Smooth muscle cell (in vitro differentiated cells): Measurements from ENCODE around the gene ALDH8A1. TPM values are rescaled to one million over a fixed set of nuclear protein-coding genes. Genes with fewer than 3 reads are reported as not detected.

ENCODE experiments used
- DNase-seq: peaks from one replicate; lab custom pipeline; 2025; ENCODE audit not compliant: unreplicated experiment; lab: John Stamatoyannopoulos, UW
- H2AFZ ChIP-seq: fragments of 200-600 bp; sonication (generic); 2 replicates; pipeline ENCODE4 v1.6.0; 2016; ENCODE audit warnings: antibody characterized with exemption, low read depth, mild to moderate bottlenecking
- H3F3A ChIP-seq: fragments of 200-600 bp; sonication (generic); 2 replicates; pipeline ENCODE4 v1.6.0; 2017; ENCODE audit warnings: antibody characterized with exemption, low read depth
- H3K27ac ChIP-seq: fragments of 200-600 bp; sonication (generic); 2 replicates; pipeline ENCODE4 v1.5.1; 2016; ENCODE audit warnings: low read depth, mild to moderate bottlenecking
- H3K27me3 ChIP-seq: fragments of 200-600 bp; sonication (generic); 2 replicates; pipeline ENCODE4 v1.6.1; 2016; ENCODE audit warnings: low read depth, mild to moderate bottlenecking
- H3K36me3 ChIP-seq: fragments of 200-600 bp; sonication (generic); 2 replicates; pipeline ENCODE4 v1.5.1; 2016; ENCODE audit warnings: low read depth
- H3K4me1 ChIP-seq: fragments of 200-600 bp; sonication (generic); 2 replicates; pipeline ENCODE4 v1.5.1; 2016; ENCODE audit warnings: low read depth
- H3K4me2 ChIP-seq: fragments of 200-600 bp; sonication (generic); 2 replicates; pipeline ENCODE4 v1.6.0; 2016; ENCODE audit warnings: mild to moderate bottlenecking
- H3K4me3 ChIP-seq: fragments of 200-600 bp; sonication (generic); 2 replicates; pipeline ENCODE4 v1.5.1; 2016; ENCODE audit warnings: mild to moderate bottlenecking
- H3K79me2 ChIP-seq: fragments of 200-600 bp; sonication (generic); 2 replicates; pipeline ENCODE4 v1.6.0; 2016; ENCODE audit warnings: low read depth, mild to moderate bottlenecking
- H3K9ac ChIP-seq: fragments of 200-600 bp; sonication (generic); 2 replicates; pipeline ENCODE4 v1.6.0; 2016; ENCODE audit warnings: low read depth
- H3K9me3 ChIP-seq: fragments of 200-600 bp; sonication (generic); replicated peaks from 2 replicates; pipeline ENCODE4 v1.5.1; 2016; ENCODE audit warnings: low read depth
- H4K20me1 ChIP-seq: fragments of 200-600 bp; sonication (generic); 2 replicates; pipeline ENCODE4 v1.6.0; 2016; ENCODE audit warnings: low read depth
- WGBS: methylation state at CpG from one replicate; pipeline ENCODE4 v1.1.7; 2016; ENCODE audit warnings: low lambda C conversion rate; 5-methylcytosine and 5-hydroxymethylcytosine counted together
- polyA plus RNA-seq: library from polyadenylated mRNA; unstranded; fragments of >200 nt; fragmentation: Nextera tagmentation; extraction: Ambion mirVana; gene quantifications from 2 replicates; pipeline ENCODE4 v1.2.1, GENCODE V29; 2016
- total RNA-seq: library from RNA; depleted of rRNA; stranded (reverse); fragments of >200 nt; gene quantifications from 2 replicates; pipeline ENCODE4 v1.2.3, GENCODE V29; 2014
- TF ChIP-seq, protein P1 (sequence below): fragments of 200-600 bp; sonication (generic); IDR thresholded peaks from 2 replicates; pipeline ENCODE4 v1.5.1; 2017; ENCODE audit warnings: borderline replicate concordance, mild to moderate bottlenecking, antibody characterized with exemption; ENCODE audit not compliant: insufficient read depth, poor library complexity, severe bottlenecking

ALDH8A1 gene
- 1.9 and 11.2 TPM in 2 replicates for total RNA-seq
- 0.64 TPM in 1 of 2 replicates, not detected in the other for polyA plus RNA-seq

GRCh38 chr6:134949927-134950326, at the start of gene ALDH8A1:
Gene ALDH8A1 (minus strand): TSS chr6:134950101. CDS start chr6:134950053, 48 bp downstream.
- H3K4me1 ChIP-seq = no peaks in the 10 kb centered on the region
- no peaks in the 10 kb centered on the region for H3K79me2 ChIP-seq
- 76% methylated on average over 4 of the region's 4 CpGs for WGBS
- H2AFZ ChIP-seq = no peak within 1 kb of the TSS
- no peak within 1 kb of the TSS for H3K4me3 ChIP-seq
- H3K27me3 ChIP-seq = no peaks in the 10 kb centered on the region
- DNase-seq = no peak
- no peaks in the 10 kb centered on the region for H3F3A ChIP-seq
- H3K36me3 ChIP-seq = no peaks in the 10 kb centered on the region
- no peaks in the 10 kb centered on the region for H4K20me1 ChIP-seq
- no peaks in the 10 kb centered on the region for H3K9me3 ChIP-seq
- H3K27ac ChIP-seq = no peak within 1 kb of the TSS
- H3K4me2 ChIP-seq = no peak within 1 kb of the TSS
- no peak within 1 kb of the TSS for H3K9ac ChIP-seq
- TF ChIP-seq, protein P1, sequence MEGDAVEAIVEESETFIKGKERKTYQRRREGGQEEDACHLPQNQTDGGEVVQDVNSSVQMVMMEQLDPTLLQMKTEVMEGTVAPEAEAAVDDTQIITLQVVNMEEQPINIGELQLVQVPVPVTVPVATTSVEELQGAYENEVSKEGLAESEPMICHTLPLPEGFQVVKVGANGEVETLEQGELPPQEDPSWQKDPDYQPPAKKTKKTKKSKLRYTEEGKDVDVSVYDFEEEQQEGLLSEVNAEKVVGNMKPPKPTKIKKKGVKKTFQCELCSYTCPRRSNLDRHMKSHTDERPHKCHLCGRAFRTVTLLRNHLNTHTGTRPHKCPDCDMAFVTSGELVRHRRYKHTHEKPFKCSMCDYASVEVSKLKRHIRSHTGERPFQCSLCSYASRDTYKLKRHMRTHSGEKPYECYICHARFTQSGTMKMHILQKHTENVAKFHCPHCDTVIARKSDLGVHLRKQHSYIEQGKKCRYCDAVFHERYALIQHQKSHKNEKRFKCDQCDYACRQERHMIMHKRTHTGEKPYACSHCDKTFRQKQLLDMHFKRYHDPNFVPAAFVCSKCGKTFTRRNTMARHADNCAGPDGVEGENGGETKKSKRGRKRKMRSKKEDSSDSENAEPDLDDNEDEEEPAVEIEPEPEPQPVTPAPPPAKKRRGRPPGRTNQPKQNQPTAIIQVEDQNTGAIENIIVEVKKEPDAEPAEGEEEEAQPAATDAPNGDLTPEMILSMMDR = no peak

- H3K79me2 ChIP-seq = no peaks in the 10 kb centered on the region
- no peak overlapping the region for H3K9ac ChIP-seq
- H3K9me3 ChIP-seq = no peaks in the 10 kb centered on the region
Observed at GRCh38 chr6:134999107-134999506, 49.2 kb upstream of the ALDH8A1 start.

GRCh38 chr6:134997133-134997995, 47.5 kb upstream of the ALDH8A1 start:
- WGBS = 92% methylated on average over 9 of the region's 9 CpGs
- no peak overlapping the region for H3K4me2 ChIP-seq
- TF ChIP-seq, protein P1 = no peak
- no peaks in the 10 kb centered on the region for H3F3A ChIP-seq
- no peak for DNase-seq
- H3K79me2 ChIP-seq = no peaks in the 10 kb centered on the region
- no peak overlapping the region for H3K9ac ChIP-seq
- H3K27me3 ChIP-seq = no peaks in the 10 kb centered on the region
- no peak overlapping the region for H3K4me3 ChIP-seq
- H3K9me3 ChIP-seq = no peaks in the 10 kb centered on the region
- peaks cover 12% of the 10 kb centered on the region for H3K36me3 ChIP-seq
- peaks cover 8% of the 10 kb centered on the region for H4K20me1 ChIP-seq
- H3K4me1 ChIP-seq = no peaks in the 10 kb centered on the region
- H2AFZ ChIP-seq = no peak overlapping the region
- H3K27ac ChIP-seq = no peak overlapping the region

More at GRCh38 chr6:134999107-134999506, 49.2 kb upstream of the ALDH8A1 start:
- Histone ChIP-seq H3F3A (no peaks in the 10 kb centered on the region), H3K27ac (no peak overlapping the region), H3K27me3 (no peaks in the 10 kb centered on the region), H3K4me2 (no peak overlapping the region), H3K4me1 (no peaks in the 10 kb centered on the region), H3K4me3 (no peak overlapping the region), H2AFZ (no peak overlapping the region), H4K20me1 (peaks cover 8% of the 10 kb centered on the region), H3K36me3 (peaks cover 5% of the 10 kb centered on the region)
- TF ChIP-seq, protein P1 = no peak
- DNase-seq = no peak
- 100% methylated on average over 1 of the region's 1 CpG for whole genome bisulfite sequencing
